ENCODE data around the gene ZDHHC12. TPM values are rescaled to one million over a fixed set of nuclear protein-coding genes. Genes with fewer than 3 reads are reported as not detected.

The ZDHHC12 gene
- total RNA-seq, 1 donor from 2014 or later, result 24.8 TPM

DNA sequence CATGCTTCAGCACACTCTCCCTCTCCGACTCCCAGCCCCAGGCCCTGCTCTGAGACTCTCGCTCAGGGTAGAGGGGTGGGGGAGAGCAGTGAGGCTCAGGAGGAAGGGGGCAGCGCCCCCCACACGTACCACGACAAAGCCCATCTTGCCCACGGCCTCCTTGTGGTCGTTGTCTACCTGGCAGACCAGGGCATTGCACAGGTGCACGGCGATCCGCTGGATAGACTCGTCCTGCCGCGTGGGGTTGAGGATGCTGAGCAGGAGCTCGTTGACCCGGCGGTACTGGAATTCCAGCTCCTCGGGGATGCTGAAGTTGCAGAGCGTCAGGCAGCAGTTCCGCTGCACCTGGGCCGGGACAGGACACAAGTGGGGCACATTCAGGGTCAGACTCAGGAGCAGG, 18.5 kb upstream of the ZDHHC12 start:
- H3K4me1 Mint-ChIP-seq (ENCODE audit: unreplicated experiment), result no peaks in the 10 kb centered on the region
- no peaks in the 10 kb centered on the region for H3K9me3 Mint-ChIP-seq (ENCODE audit: unreplicated experiment)
- DNase-seq (ENCODE audit: extremely low spot score, unreplicated experiment), result no peak
- H3K4me3 Mint-ChIP-seq (ENCODE audit: unreplicated experiment), result no peak overlapping the region
- no peak overlapping the region for H3K27ac Mint-ChIP-seq (ENCODE audit: unreplicated experiment)
- H3K36me3 Mint-ChIP-seq (ENCODE audit: unreplicated experiment), result peaks cover 24% of the 10 kb centered on the region
- TF ChIP-seq, protein P1, sequence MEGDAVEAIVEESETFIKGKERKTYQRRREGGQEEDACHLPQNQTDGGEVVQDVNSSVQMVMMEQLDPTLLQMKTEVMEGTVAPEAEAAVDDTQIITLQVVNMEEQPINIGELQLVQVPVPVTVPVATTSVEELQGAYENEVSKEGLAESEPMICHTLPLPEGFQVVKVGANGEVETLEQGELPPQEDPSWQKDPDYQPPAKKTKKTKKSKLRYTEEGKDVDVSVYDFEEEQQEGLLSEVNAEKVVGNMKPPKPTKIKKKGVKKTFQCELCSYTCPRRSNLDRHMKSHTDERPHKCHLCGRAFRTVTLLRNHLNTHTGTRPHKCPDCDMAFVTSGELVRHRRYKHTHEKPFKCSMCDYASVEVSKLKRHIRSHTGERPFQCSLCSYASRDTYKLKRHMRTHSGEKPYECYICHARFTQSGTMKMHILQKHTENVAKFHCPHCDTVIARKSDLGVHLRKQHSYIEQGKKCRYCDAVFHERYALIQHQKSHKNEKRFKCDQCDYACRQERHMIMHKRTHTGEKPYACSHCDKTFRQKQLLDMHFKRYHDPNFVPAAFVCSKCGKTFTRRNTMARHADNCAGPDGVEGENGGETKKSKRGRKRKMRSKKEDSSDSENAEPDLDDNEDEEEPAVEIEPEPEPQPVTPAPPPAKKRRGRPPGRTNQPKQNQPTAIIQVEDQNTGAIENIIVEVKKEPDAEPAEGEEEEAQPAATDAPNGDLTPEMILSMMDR (IDR thresholded peaks at IDR 0.05), result no peak
- H3K27me3 Mint-ChIP-seq (ENCODE audit: unreplicated experiment), result no peaks in the 10 kb centered on the region

- peaks cover 3% of the 10 kb centered on the region for H3K4me1 Mint-ChIP-seq (ENCODE audit: unreplicated experiment)
- H3K27me3 Mint-ChIP-seq (ENCODE audit: unreplicated experiment), result no peaks in the 10 kb centered on the region
- TF ChIP-seq, protein P1 (IDR thresholded peaks at IDR 0.05), result no peak
These were observed 11.4 kb upstream of the ZDHHC12 start for GRCh38 chr9:128735373-128735772.

GRCh38 chr9:128733256-128733655, 9.3 kb upstream of the ZDHHC12 start:
- H3K27me3 Mint-ChIP-seq (ENCODE audit: unreplicated experiment), result no peaks in the 10 kb centered on the region
- peak overlapping the region; percentile 72 for H3K27ac Mint-ChIP-seq (ENCODE audit: unreplicated experiment)
- H3K4me1 Mint-ChIP-seq (ENCODE audit: unreplicated experiment), result peaks cover 3% of the 10 kb centered on the region
- H3K9me3 Mint-ChIP-seq (ENCODE audit: unreplicated experiment), result no peaks in the 10 kb centered on the region
- TF ChIP-seq, protein P1 (IDR thresholded peaks at IDR 0.05), result peak; percentile 76
- no peak overlapping the region for H3K4me3 Mint-ChIP-seq (ENCODE audit: unreplicated experiment)
- peaks cover 18% of the 10 kb centered on the region for H3K36me3 Mint-ChIP-seq (ENCODE audit: unreplicated experiment)
- peak; percentile 87 for DNase-seq (ENCODE audit: extremely low spot score, unreplicated experiment)

More at GRCh38 chr9:128735373-128735772, 11.4 kb upstream of the ZDHHC12 start:
- peaks cover 22% of the 10 kb centered on the region for H3K36me3 Mint-ChIP-seq (ENCODE audit: unreplicated experiment)
- H3K9me3 Mint-ChIP-seq (ENCODE audit: unreplicated experiment), result no peaks in the 10 kb centered on the region
- no peak overlapping the region for H3K4me3 Mint-ChIP-seq (ENCODE audit: unreplicated experiment)
- H3K27ac Mint-ChIP-seq (ENCODE audit: unreplicated experiment), result no peak overlapping the region
- no peak for DNase-seq (ENCODE audit: extremely low spot score, unreplicated experiment)

GRCh38 chr9:128732576-128732975, 8.6 kb upstream of the ZDHHC12 start:
- Mint-ChIP-seq H3K36me3 (ENCODE audit: unreplicated experiment) (peaks cover 17% of the 10 kb centered on the region), H3K27ac (ENCODE audit: unreplicated experiment) (no peak overlapping the region), H3K27me3 (ENCODE audit: unreplicated experiment) (no peaks in the 10 kb centered on the region), H3K4me3 (ENCODE audit: unreplicated experiment) (no peak overlapping the region), H3K4me1 (ENCODE audit: unreplicated experiment) (peaks cover 3% of the 10 kb centered on the region), H3K9me3 (ENCODE audit: unreplicated experiment) (no peaks in the 10 kb centered on the region)
- DNase-seq (ENCODE audit: extremely low spot score, unreplicated experiment), result no peak
- TF ChIP-seq, protein P1 (IDR thresholded peaks at IDR 0.05), result no peak

GRCh38 chr9:128731691-128732090, 7.8 kb upstream of the ZDHHC12 start:
- Mint-ChIP-seq H3K27me3 (ENCODE audit: unreplicated experiment) (no peaks in the 10 kb centered on the region), H3K4me1 (ENCODE audit: unreplicated experiment) (peaks cover 3% of the 10 kb centered on the region), H3K4me3 (ENCODE audit: unreplicated experiment) (no peak overlapping the region), H3K9me3 (ENCODE audit: unreplicated experiment) (no peaks in the 10 kb centered on the region), H3K27ac (ENCODE audit: unreplicated experiment) (no peak overlapping the region), H3K36me3 (ENCODE audit: unreplicated experiment) (peaks cover 12% of the 10 kb centered on the region)
- TF ChIP-seq, protein P1 (IDR thresholded peaks at IDR 0.05), result no peak
- no peak for DNase-seq (ENCODE audit: extremely low spot score, unreplicated experiment)
